Mesothelial cell of epicardium (in vitro differentiated cells): ENCODE data around the gene KRT39. TPM values are rescaled to one million over a fixed set of nuclear protein-coding genes. Genes with fewer than 3 reads are reported as not detected.

Source experiments
- DNase-seq, 2 experiments: peaks; one replicate each; pipeline ENCODE4 v3.0.0; 2021; ENCODE audit warnings: low spot score in 2 of 2; ENCODE audit not compliant: unreplicated experiment in 2 of 2
- H3K27ac Mint-ChIP-seq: 2 replicates; pipeline ENCODE4 v1.8.0; 2021; ENCODE audit warnings: mixed read lengths
- H3K27me3 Mint-ChIP-seq: 2 replicates; pipeline ENCODE4 v1.8.0; 2021; ENCODE audit warnings: low read depth, mixed read lengths
- H3K36me3 Mint-ChIP-seq: 2 replicates; pipeline ENCODE4 v1.8.0; 2021; ENCODE audit warnings: mixed read lengths
- H3K4me1 Mint-ChIP-seq: 2 replicates; pipeline ENCODE4 v1.8.0; 2021; ENCODE audit warnings: mixed read lengths
- H3K4me3 Mint-ChIP-seq: 2 replicates; pipeline ENCODE4 v1.8.0; 2021; ENCODE audit warnings: mild to moderate bottlenecking, moderate library complexity, mixed read lengths
- H3K9me3 Mint-ChIP-seq: 2 replicates; pipeline ENCODE4 v1.8.0; 2021; ENCODE audit warnings: mixed read lengths
- CTCF ChIP-seq: fragments of 200-600 bp; sonication (generic); IDR thresholded peaks from one replicate; pipeline ENCODE4 v1.5.0; 2021; ENCODE audit warnings: antibody characterized with exemption; ENCODE audit not compliant: unreplicated experiment
- total RNA-seq: library from RNA; stranded (reverse); gene quantifications from 3 replicates; pipeline ENCODE4 v1.2.1, GENCODE V29; 2021

KRT39 gene
- total RNA-seq, 1 donor from 2014 or later: not detected

- no peaks in the 10 kb centered on the region for H3K27me3 Mint-ChIP-seq
- no peak overlapping the region for H3K4me3 Mint-ChIP-seq
- H3K36me3 Mint-ChIP-seq: no peaks in the 10 kb centered on the region
- TF ChIP-seq CTCF: no peak
- peak overlapping the region; percentile 84 for H3K27ac Mint-ChIP-seq
- peaks cover 32% of the 10 kb centered on the region for H3K4me1 Mint-ChIP-seq
- no peak for DNase-seq
- H3K9me3 Mint-ChIP-seq: no peaks in the 10 kb centered on the region
Observed at GRCh38 chr17:41009936-41010335, 43.2 kb upstream of the KRT39 start.

- no peaks in the 10 kb centered on the region for H3K36me3 Mint-ChIP-seq
- no peak overlapping the region for H3K4me3 Mint-ChIP-seq
- no peak for TF ChIP-seq CTCF
- DNase-seq: no peak
- H3K4me1 Mint-ChIP-seq: peaks cover 32% of the 10 kb centered on the region
- peak overlapping the region; percentile 84 for H3K27ac Mint-ChIP-seq
- H3K27me3 Mint-ChIP-seq: no peaks in the 10 kb centered on the region
- no peaks in the 10 kb centered on the region for H3K9me3 Mint-ChIP-seq
Observed at GRCh38 chr17:41009301-41009760, 42.6 kb upstream of the KRT39 start.

GRCh38 chr17:41008811-41009210 lies 42.1 kb upstream of the KRT39 start, which contains the start of gene KRTAP3-1:
KRTAP3-1 (minus strand) TSS chr17:41009128; CDS start chr17:41009074, 54 bp downstream.
- TF ChIP-seq CTCF: no peak
- no peak for DNase-seq
- Mint-ChIP-seq H3K9me3 (no peaks in the 10 kb centered on the region), H3K36me3 (no peaks in the 10 kb centered on the region), H3K27ac (peak within 1 kb of the TSS; percentile 84), H3K27me3 (no peaks in the 10 kb centered on the region), H3K4me1 (peaks cover 36% of the 10 kb centered on the region), H3K4me3 (no peak within 1 kb of the TSS)

GRCh38 chr17:41004397-41004796 lies 37.6 kb upstream of the KRT39 start:
- DNase-seq: no peak
- H3K4me3 Mint-ChIP-seq: no peak overlapping the region
- H3K9me3 Mint-ChIP-seq: peaks cover 3% of the 10 kb centered on the region
- TF ChIP-seq CTCF: no peak
- no peaks in the 10 kb centered on the region for H3K36me3 Mint-ChIP-seq
- H3K4me1 Mint-ChIP-seq: peaks cover 28% of the 10 kb centered on the region
- no peak overlapping the region for H3K27ac Mint-ChIP-seq
- H3K27me3 Mint-ChIP-seq: no peaks in the 10 kb centered on the region

- H3K36me3 Mint-ChIP-seq: no peaks in the 10 kb centered on the region
Observed at GRCh38 chr17:41003926-41004325, 37.2 kb upstream of the KRT39 start.

More at GRCh38 chr17:41003926-41004325, 37.2 kb upstream of the KRT39 start:
- DNase-seq: no peak
- no peaks in the 10 kb centered on the region for H3K27me3 Mint-ChIP-seq
- peaks cover 23% of the 10 kb centered on the region for H3K4me1 Mint-ChIP-seq
- peaks cover 3% of the 10 kb centered on the region for H3K9me3 Mint-ChIP-seq
- no peak overlapping the region for H3K27ac Mint-ChIP-seq
- no peak overlapping the region for H3K4me3 Mint-ChIP-seq
- no peak for TF ChIP-seq CTCF
